Endothelial cell of umbilical vein (primary cell): ENCODE data around the gene PRR23A. TPM values are rescaled to one million over a fixed set of nuclear protein-coding genes. Genes with fewer than 3 reads are reported as not detected.
"Not testable (repeated sequence)": the region's sequence is repeated elsewhere in the genome, so short reads cannot be mapped to it uniquely, and the experiment has no call there.

Experiments
- BruUV-seq: library from RNA; stranded (reverse); fragments of 400-500 nt; replicated peaks from 2 replicates; lab custom pipeline; 2021; lab: Mats Ljungman, UMichigan
- CTCF ChIA-PET: fragments of 300-600, 350-600 bp; sonication (Branson Sonifier 250); formaldehyde crosslinking; loops from one replicate; lab custom pipeline; 2021; ENCODE audit warnings: antibody characterized with exemption, inconsistent platforms; lab: Charles Lee
- POLR2A ChIA-PET: fragments of 300-600, 350-600 bp; sonication (Branson Sonifier 250); formaldehyde crosslinking; loops from one replicate; lab custom pipeline; 2021; ENCODE audit warnings: antibody characterized with exemption, inconsistent platforms; lab: Charles Lee
- DNase-seq: peaks from one replicate; pipeline ENCODE4 v3.0.0-alpha.2; 2011; ENCODE audit warnings: low read depth, low spot score
- FAIRE-seq: peaks from 2 replicates; lab custom pipeline; 2011; peaks lifted over from hg19 to GRCh38; lab: Jason Lieb, UNC
- H2AFZ ChIP-seq: 2 replicates; pipeline ENCODE4 v1.6.0; 2012; ENCODE audit warnings: low read depth, low read length, control low read depth, inconsistent platforms
- H3K27ac ChIP-seq: 2 replicates; pipeline ENCODE4 v1.5.1; 2011; ENCODE audit warnings: low read depth, mild to moderate bottlenecking, control low read depth, low read length, moderate library complexity; ENCODE audit not compliant: insufficient read depth
- H3K27me3 ChIP-seq, 2 experiments: 2 replicates each; pipeline versions ENCODE4 v1.6.0 to v1.6.1; 2011; ENCODE audit warnings: low read length in 2 of 2, mixed read lengths in 1 of 2; ENCODE audit not compliant: control insufficient read depth in 2 of 2, insufficient read depth in 2 of 2
- H3K36me3 ChIP-seq, 2 experiments: 2 replicates in 1 of 2; 3 replicates in 1 of 2; pipeline ENCODE4 v1.5.1; 2011; ENCODE audit warnings: low read length in 2 of 2, mild to moderate bottlenecking in 1 of 2, moderate library complexity in 1 of 2; ENCODE audit not compliant: control insufficient read depth in 2 of 2, insufficient read depth in 2 of 2; ENCODE audit errors: extremely low read depth in 1 of 2
- H3K4me1 ChIP-seq: 3 replicates; pipeline ENCODE4 v1.5.1; 2011; ENCODE audit warnings: mild to moderate bottlenecking, low read length; ENCODE audit not compliant: control insufficient read depth, insufficient read depth; ENCODE audit errors: extremely low read depth
- H3K4me2 ChIP-seq: 2 replicates; pipeline ENCODE4 v1.6.1; 2011; ENCODE audit warnings: low read length, control low read depth, mixed read lengths; ENCODE audit not compliant: insufficient read depth
- H3K4me3 ChIP-seq, 3 experiments: fragments of 200-600 bp in 1 of 3; sonication (generic), shearing (Covaris generic) in 1 of 3; replicated peaks in 1 of 3; 2 replicates each; pipeline ENCODE4 v1.5.1; 2011 to 2016; ENCODE audit warnings: control low read depth in 3 of 3, low read length in 3 of 3, mild to moderate bottlenecking in 2 of 3, inconsistent platforms in 1 of 3, low read depth in 1 of 3, moderate library complexity in 1 of 3; ENCODE audit not compliant: insufficient read depth in 1 of 3
- H3K79me2 ChIP-seq: 2 replicates; pipeline ENCODE4 v1.6.0; 2012; ENCODE audit warnings: low read length, inconsistent platforms; ENCODE audit not compliant: control insufficient read depth, insufficient read depth
- H3K9ac ChIP-seq: replicated peaks from 2 replicates; pipeline ENCODE3; 2011; ENCODE audit warnings: low read length, control low read depth; ENCODE audit not compliant: insufficient read depth; ENCODE audit errors: extremely low read depth
- H3K9me1 ChIP-seq: replicated peaks from 3 replicates; pipeline ENCODE4 v1.6.0; 2011; ENCODE audit warnings: mild to moderate bottlenecking, low read length; ENCODE audit not compliant: control insufficient read depth, insufficient read depth; ENCODE audit errors: extremely low read depth
- H3K9me3 ChIP-seq: replicated peaks from 2 replicates; pipeline ENCODE4 v1.5.1; 2012; ENCODE audit warnings: low read length, inconsistent platforms; ENCODE audit not compliant: control insufficient read depth, insufficient read depth
- H4K20me1 ChIP-seq: replicated peaks from 2 replicates; pipeline ENCODE3; 2011; ENCODE audit warnings: mild to moderate bottlenecking, low read length; ENCODE audit not compliant: control insufficient read depth, insufficient read depth; ENCODE audit errors: extremely low read depth
- CTCF ChIP-seq, 2 donors: IDR thresholded peaks; 1 replicate in 1 of 2; 2 replicates in 1 of 2; pipeline ENCODE4 v1.5.1; 2011; ENCODE audit warnings: low read length in 2 of 2, mild to moderate bottlenecking in 2 of 2, moderate library complexity in 2 of 2, control low read depth in 1 of 2, inconsistent platforms in 1 of 2, low read depth in 1 of 2; ENCODE audit not compliant: insufficient read depth in 1 of 2; ENCODE audit errors: extremely low read depth in 1 of 2
- GATA2 ChIP-seq: IDR thresholded peaks from 2 replicates; pipeline ENCODE4 v1.7.0; 2011; ENCODE audit warnings: low read depth, mild to moderate bottlenecking, moderate library complexity, mixed read lengths, low read length; ENCODE audit not compliant: insufficient read length, insufficient read depth
- POLR2A ChIP-seq: IDR thresholded peaks from 2 replicates; pipeline ENCODE4 v1.6.1; 2012; ENCODE audit warnings: low read depth, mild to moderate bottlenecking, control low read depth, low read length
- POLR2AphosphoS5 ChIP-seq: IDR thresholded peaks from 2 replicates; pipeline ENCODE4 v1.6.1; 2012; ENCODE audit warnings: low read depth, mild to moderate bottlenecking, control low read depth, low read length, moderate library complexity; ENCODE audit not compliant: insufficient read depth
- dilution Hi-C: fragments of 300-500 bp; cut with MboI; formaldehyde crosslinking; loops from one replicate; pipeline ENCODE4 v1.15.0; 2019; ENCODE audit warnings: low sequenced_read_pairs; ENCODE audit not compliant: extremely low pct_ligation_motif_present
- intact Hi-C: fragments of 100-400 bp; cut with micrococcal nuclease; formaldehyde crosslinking; loops from one replicate; pipeline ENCODE4 v1.10.0; 2022
- polyA plus RNA-seq, 4 experiments: library from polyadenylated mRNA; depleted of rRNA in 3 of 4; stranded (reverse) in 3 of 4; unstranded in 1 of 4; fragments of >200 nt; gene quantifications; 2 replicates each; pipeline versions ENCODE4 v1.2.1 to v1.2.3, GENCODE V29; 2011 to 2012; ENCODE audit warnings: missing spikeins in 1 of 4
- total RNA-seq: library from RNA; stranded (reverse); gene quantifications from 2 replicates; pipeline ENCODE4 v1.2.3, GENCODE V29; 2021

PRR23A gene
- total and polyA plus RNA-seq, 2 donors (not counting 3 experiments of a cell fraction or from before 2014, with no cell fraction given), result not detected

GRCh38 chr3:139032326-139033002, 26.4 kb upstream of the PRR23A start:
- Histone ChIP-seq H4K20me1 (no peaks in the 10 kb centered on the region), H2AFZ (no peak overlapping the region), H3K4me3 (no peak overlapping the region), H3K9me1 (no peaks in the 10 kb centered on the region), H3K4me2 (no peak overlapping the region), H3K4me1 (no peaks in the 10 kb centered on the region), H3K9ac (no peak overlapping the region), H3K79me2 (no peaks in the 10 kb centered on the region), H3K9me3 (no peaks in the 10 kb centered on the region), H3K36me3 (no peaks in the 10 kb centered on the region), H3K27ac (no peak overlapping the region), H3K27me3 (no peaks in the 10 kb centered on the region)
- ChIA-PET CTCF (interaction anchor here (1.4 kb wide), 1 partner anchor 21 kb away, joined by 4 read pairs; no protein-coding TSS in a partner anchor), POLR2A (no interaction called here)
- no TSS peak for BruUV-seq
- dilution Hi-C loops, result no loop called here
- FAIRE-seq (no peak), DNase-seq (no peak)
- intact Hi-C loops, result no loop called here
- TF ChIP-seq GATA2 (no peak), POLR2AphosphoS5 (no peak), CTCF (IDR thresholded peaks at IDR 0.05; ENCODE audit: extremely low read depth in 1 of 2, insufficient read depth in 1 of 2, low read depth in 1 of 2, low read length in 2 of 2) (no peak), POLR2A (no peak)

- CTCF ChIA-PET, H3K27ac ChIP-seq, intact Hi-C loops, H3K4me2 ChIP-seq, H3K27me3 ChIP-seq, FAIRE-seq, H3K79me2 ChIP-seq, H3K9me3 ChIP-seq, H2AFZ ChIP-seq, H3K4me1 ChIP-seq, H3K9me1 ChIP-seq, H3K4me3 ChIP-seq, POLR2A ChIA-PET, H3K9ac ChIP-seq, BruUV-seq, DNase-seq, H3K36me3 ChIP-seq, dilution Hi-C loops, H4K20me1 ChIP-seq: not testable (repeated sequence)
Observed at GRCh38 chr3:139030576-139030975, 24.5 kb upstream of the PRR23A start.
